ENCODE data around the gene HS6ST1. TPM values are rescaled to one million over a fixed set of nuclear protein-coding genes. Genes with fewer than 3 reads are reported as not detected.
A peak's percentile ranks its signal among the peaks of the same experiment; 100 is the strongest.

HS6ST1 gene
- polyA plus RNA-seq, 3 donors: 75.8 to 92.6 (median 78.8) TPM

DNA sequence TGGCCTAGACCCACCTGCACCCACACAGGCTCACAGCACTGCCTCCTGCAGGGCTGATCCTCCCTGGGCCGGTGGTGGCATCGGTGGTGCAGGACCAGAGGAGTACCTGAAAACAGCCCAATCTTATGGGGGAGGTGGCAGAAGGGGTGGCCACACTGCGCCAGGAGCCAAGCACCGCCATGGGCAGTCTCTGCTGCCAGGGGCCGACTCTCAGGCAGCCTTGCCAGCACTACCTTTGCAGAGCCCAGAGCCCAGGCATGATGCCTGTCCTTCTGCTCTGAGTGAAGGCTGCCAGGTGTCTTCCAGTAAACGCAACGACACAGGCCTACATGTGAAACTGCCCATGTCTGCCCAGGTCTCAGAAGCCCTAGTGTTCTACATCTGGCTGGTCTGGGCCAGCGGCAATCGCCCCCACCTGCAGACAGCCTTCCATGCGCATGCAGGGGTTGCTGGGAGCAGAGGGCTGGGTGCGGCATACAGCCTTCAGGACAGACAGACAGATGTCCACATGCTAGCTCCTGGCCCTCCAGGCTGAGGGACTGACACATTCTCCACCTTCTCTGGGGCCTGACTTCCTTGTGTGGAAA, 6.8 kb downstream of the HS6ST1 start:
- DNase-seq (ENCODE audit: low read depth in 3 of 3, low spot score in 2 of 3): no peak

DNA sequence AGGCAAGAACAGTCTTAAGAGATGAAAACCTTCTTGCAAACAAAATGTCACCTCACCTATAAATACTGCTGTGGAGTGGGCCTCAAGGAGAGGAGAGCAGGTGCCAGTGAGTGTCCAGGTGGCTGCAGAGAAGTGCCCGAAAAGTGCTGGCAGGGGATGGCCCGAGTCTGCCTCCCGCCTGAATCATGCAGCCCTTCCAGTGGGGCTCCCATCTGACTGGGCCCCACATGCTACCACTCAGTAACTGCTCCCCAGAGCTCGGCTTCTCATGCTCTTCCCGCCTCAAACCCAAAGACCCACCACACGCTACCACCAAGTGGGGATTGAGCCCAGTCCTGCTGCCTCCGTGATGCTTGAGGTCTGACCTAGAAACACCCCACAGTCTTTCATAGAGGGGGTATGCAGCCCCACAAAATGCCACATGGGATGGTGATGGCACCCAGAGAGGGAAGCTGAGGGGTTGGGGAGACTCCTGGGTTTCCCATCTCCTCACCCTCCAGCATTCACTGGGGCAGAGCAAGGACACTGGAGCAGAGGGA, 7.4 kb downstream of the HS6ST1 start:
- no peak for DNase-seq (ENCODE audit: low read depth in 3 of 3, low spot score in 2 of 3)

DNA sequence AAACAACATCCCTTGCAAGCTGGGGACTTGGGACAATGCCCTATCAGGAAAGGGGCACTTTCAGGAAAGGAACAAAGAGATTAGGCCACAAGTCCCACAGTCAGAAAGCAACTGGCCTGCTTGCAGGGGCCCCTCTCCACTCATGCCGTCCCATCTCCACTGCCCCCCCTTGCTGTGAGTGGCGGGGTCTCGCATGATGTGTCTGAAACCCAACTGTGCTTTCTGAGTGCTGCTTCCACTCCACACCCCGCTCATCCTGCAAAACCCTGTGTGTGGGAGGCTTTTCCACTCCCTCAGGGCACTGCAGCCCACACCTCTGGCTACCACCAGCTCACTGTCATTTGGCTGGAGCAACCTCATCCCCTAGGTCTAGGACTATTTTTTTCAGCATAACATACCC, 7.9 kb downstream of the HS6ST1 start:
- no peak for DNase-seq (ENCODE audit: low read depth in 3 of 3, low spot score in 2 of 3)

DNA sequence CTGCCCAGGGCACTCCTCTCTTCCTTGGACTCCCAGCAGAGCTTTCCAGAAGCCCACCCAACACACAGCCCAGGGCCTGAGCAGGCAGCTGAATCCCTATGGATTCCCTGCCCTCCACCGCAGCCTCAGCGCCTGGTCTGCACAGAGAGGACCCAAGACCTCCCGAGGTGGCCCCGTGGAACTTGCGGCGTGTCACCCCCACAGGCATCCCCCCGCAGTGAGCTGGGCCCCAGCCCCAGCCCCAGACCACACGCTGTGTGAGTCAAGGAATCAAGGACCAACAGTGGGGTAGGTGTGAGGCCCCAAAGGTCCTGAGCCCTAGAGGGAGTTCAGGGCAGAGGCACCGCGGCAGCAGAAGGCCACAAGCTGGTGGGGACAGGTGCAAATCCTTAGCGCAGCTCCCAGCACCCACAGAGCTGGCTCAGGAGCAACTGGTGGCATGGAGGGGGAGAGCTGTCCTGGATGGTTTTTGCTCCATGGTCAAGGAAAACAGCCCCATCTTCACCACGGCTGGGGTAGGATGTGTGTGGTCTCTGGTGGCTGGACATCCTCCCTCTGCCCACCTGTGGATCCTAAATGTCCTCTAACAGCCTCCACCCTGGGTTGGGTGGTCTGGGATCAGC, 8.5 kb downstream of the HS6ST1 start:
- DNase-seq (ENCODE audit: low read depth in 3 of 3, low spot score in 2 of 3): no peak

DNA sequence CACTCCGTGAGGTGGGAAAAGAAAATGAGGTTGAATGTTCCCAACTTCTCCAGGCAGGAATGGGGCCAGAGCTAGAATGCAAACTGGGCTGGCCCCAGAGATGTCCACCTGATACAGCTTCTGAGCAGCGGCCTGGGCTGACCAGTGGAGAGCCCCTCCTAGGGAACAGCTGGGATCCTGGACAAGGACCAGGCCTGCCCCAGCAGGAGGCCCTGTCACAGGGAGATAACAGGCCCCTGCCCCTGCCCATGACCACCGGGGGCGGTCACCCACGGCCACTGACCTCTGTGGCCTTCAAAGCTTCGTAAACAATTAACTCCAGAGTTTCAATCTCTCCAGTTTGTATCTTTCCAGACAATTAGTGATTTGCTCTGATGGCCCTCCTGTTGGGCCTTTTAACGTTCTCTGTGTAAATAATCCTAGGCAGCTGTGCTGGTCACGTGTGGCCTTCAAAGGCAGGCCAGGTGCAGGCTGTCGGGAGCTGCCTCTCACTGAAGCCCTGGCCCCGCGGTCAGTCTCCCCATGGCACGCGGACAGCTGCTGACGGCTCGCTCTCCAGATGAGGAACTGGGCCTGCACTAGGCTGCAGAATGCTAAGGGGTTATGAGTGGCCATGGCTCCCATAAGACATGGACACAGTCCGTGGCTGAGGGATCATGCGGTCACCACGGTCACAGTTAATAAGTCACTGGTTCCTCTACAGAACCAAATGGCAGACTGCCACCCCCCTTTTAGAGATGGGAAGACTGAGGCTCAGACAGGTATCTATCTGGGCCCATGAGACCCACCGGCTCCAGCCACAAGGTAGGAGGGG, 9.2 kb downstream of the HS6ST1 start:
- no peak for DNase-seq (ENCODE audit: low read depth in 3 of 3, low spot score in 2 of 3)

DNA sequence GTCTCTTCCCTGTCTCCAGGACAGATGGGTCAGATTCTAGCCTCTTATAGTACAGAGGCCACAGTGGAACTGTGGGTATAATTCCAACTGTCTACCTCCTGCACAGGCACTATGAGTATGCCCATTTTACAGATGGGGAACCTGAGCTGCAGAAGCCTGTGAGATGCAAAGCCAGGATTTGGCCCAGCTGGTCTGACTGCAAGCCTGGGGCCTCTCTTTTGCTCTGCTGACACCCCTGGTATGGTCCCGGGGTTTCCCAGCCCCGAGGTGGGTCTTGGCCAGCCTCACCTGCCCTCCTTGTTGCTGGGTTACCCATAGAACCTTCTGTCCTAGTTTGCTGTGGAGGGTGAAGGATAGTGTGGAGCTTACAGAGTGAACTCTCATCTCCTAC, 9.8 kb downstream of the HS6ST1 start:
- DNase-seq (ENCODE audit: low read depth in 3 of 3, low spot score in 2 of 3): no peak

DNA sequence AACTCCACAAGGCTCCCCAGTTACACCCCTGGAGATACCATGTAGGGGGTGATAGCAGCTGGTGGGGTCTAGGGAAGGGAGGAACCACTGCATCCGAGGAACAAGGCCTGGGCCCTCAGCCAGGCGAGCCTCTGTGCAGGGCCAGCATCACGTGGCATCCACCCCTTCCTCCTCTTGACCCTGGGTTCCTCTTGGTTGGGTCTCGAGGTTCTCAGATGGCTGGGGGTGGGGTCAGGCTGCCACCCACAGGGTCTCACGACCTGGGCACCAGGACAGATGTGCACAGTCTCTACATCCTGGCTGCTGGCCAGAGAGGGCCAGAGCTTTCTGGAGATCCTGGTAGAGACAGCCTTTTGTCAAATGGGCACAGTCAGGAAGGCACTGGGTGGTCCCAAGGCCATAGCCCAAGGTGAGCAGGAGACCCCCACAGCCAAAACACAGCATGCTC, 10.4 kb downstream of the HS6ST1 start:
- no peak for DNase-seq (ENCODE audit: low read depth in 3 of 3, low spot score in 2 of 3)

DNA sequence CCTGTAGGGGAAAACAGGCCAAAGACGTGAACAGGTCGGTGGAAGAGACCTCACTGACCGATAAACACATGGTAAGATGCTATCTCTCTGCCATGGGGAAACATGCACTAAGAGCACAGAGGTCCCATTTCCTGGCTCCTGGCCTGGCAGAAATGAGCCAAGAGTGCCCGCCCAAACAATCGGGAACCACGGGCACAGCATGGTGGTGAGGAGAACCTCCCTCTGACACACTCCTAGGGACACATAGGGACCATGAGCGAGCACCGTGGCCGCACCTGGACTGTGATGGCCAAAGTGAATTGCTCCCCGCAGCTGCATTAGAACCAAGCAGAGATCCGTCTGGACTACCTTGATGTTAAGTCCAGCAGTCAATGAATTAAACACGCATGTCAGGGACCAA, 11.1 kb downstream of the HS6ST1 start:
- no peak for DNase-seq (ENCODE audit: low read depth in 3 of 3, low spot score in 2 of 3)

DNA sequence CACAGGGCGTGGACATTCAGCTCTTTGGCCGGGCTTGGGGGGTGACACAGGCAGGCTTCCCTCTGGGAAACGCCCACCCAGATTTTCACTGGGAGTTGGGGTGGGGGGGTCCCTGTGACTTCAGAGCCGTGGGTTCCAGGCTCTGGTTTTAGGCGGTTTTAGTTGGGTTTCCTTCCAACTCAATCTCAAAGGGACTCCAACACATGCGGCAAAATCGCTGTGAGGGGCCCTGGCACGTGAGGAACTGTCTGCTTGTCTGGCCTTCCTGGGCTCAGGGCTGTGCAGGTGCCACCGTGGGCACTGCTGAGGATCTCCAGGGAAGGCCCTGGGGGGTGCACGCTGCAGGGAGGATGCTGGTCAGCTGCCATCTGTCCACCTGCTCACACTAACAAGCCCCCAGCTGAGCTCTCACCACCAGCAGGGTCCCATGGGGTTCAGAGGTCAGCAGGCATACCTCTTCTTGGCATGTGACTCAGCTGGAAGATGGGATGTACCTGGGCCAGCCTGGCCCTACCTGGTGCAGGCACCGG, 11.7 kb downstream of the HS6ST1 start:
- DNase-seq (ENCODE audit: low read depth in 3 of 3, low spot score in 2 of 3): no peak

DNA sequence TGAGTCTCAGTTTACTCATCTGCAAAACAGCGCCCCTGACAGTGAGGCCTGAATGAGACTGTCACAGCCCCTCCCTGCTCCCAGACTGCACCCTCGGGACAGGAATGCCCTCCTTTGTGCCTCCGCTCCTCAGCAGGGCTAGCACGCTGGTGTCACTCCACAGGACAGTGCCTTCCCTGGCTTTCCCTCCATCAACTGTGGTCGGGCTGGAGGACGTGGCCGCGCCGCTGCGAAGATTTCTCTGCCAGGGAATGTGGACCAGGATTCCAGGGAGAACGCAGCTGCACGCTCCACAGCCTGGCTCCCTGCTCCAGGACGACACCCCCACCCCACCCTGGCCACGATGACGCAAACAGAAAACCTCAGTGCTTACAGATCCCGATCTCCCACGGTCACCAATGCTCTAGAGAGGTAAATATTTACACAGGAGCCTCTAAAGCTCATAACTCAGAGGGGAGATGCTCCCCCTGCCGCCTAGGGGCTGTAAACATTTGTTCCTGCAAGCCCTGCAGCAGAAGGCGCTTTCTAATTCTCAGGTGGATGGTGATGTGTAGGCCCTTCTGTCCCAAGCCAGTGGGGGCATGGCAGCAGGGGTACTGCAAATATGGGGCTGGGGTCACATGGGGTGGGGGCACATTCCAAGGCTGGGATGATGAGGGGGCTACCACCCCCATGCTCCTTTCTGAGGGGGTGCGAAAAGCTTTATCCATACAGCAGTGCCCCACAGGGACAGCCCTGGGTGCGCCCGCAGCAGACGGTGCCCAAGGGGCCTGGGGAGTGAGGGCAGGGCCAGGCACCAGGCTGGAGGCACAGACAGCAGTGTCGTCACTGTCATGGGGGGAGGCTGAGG, 12.4 kb downstream of the HS6ST1 start:
- DNase-seq (ENCODE audit: low read depth in 3 of 3, low spot score in 2 of 3): no peak

DNA sequence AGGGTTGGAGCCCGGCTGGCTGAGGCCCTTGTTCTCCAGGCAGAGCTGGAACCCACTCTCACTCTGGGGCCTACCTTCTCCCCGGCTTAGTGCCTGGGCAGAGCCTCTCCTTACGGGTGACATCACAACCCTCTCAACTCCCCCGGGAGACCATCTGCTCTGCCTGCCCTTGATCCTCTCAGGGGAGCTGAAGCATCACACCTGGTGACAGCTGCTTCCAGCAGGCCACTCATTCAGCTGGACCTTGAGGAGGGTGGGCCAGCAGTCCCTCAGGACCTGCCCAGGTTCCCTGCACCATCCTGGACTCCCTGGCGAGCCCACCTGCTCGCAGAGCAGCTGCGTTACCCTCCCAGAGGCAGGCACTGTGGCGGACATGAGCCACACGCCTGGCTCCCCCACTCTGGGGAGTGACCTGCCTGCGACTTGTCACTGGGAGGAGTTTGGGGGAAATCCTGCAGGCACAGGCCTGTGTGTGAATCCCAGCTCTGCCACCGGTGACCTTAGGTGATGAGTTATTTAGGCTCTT, 13.1 kb downstream of the HS6ST1 start:
- no peak for DNase-seq (ENCODE audit: low read depth in 3 of 3, low spot score in 2 of 3)

DNA sequence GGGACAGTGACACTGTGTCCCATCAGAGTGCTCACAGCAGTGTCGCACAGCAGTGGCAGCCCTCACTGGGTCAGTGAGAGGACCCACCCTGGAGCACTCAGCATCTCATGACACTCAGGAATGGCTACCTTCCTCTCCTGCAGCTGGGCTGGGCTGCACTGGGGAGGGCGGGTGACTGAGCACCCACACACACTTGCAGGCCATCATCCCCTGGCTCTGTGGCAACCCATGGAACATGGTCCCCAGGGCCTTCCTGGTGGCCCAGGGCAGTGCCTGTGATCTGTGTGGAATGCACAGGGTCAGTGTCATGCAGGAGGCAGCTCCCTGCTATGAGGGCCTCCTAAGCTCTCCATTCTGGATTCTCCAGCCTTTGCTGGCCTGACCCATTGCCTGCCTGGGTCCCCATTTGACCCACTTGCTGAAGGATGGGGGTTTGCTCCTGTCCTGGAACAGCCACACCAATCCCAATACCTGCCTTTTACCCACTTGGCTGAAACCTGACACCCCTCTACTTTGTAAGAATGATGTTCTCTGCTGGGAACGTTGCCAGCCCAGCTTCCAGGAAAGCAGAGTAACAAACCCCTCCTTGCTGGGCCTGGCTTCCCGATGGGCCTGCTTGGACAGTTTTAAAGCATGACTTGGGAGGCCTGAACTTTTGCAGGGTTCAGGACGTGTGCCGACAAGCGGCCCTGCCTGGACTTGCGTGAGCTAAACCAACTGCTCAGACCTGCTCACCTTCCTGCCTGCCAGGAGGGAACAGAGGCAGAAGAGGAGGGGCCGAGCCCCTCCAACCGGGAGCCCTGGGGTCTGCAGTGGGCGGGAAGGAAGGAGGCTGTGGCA, 13.7 kb downstream of the HS6ST1 start:
- DNase-seq (ENCODE audit: low read depth in 3 of 3, low spot score in 2 of 3): peak; percentile 62 to 89 (median 80)

DNA sequence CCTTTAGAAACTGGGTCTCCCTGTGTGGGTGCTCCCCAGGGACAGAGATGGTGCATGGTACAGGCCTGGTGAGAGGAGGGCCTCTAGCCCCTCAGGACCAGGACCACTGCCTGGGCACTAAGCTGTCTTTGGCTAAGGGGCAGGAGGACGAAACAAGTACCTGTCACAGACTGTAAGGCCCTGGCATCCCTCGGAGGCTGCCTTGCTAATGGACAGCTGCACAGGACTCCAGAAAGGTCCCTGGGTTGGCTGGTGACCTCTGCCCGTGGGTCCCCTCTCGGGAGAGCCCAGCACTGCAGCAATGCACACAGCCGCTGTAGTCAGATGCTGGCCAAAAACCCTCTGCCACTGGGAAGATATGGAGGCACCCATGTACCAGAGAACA, 14.3 kb downstream of the HS6ST1 start:
- DNase-seq (ENCODE audit: low read depth in 3 of 3, low spot score in 2 of 3): no peak

DNA sequence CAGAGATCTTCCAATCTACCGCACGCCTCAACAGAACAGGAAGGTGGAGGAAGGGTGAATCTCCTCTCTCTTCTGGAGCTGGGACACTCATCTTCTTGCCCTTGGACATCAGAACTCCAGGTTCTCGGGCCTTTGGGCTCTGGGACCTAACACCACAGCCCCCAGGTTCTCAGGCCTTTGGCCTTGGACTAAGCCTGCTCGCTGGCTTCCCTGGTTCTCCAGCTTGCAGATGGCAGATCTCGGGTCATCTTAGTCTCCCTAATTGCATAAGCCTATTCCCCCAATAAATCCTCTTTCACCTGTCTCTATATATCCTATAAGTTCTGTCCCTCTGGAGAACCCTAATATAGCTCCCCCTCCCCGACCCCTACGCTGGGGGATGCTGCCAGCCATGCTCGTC, 14.8 kb downstream of the HS6ST1 start:
- no peak for DNase-seq (ENCODE audit: low read depth in 3 of 3, low spot score in 2 of 3)

DNA sequence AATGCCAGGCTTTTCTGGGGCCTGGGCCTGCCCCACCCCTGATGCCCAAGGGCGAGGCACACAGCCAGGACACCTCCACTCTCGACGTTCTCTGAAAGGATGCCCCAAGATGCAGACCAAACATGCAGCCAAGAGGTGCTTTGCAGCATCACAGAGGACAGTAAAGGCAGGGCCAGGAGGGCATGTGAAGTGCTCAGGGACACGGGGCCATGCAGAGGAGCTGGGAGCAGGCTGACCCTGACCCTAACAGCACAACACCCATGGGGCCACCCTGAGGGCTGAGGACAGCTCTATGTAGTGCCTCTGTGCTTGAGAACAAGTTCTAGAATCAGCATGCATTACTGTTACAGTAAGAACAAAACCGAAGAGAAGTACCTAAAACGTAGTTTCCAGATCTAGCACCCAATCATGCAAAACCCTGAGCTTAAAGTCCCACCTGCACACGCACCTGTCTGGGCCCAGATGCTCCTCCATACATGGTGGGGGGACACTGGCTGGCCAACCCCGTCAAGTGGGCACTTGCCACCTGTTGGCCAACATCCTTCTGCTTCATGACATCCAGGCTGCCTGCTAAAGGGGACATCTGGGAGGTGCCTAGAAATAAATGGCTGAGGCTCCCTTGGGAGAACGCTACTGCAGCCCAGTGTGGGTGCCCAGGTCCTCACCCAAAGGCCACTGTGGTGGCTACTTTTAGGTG, 15.4 kb downstream of the HS6ST1 start:
- no peak for DNase-seq (ENCODE audit: low read depth in 3 of 3, low spot score in 2 of 3)

DNA sequence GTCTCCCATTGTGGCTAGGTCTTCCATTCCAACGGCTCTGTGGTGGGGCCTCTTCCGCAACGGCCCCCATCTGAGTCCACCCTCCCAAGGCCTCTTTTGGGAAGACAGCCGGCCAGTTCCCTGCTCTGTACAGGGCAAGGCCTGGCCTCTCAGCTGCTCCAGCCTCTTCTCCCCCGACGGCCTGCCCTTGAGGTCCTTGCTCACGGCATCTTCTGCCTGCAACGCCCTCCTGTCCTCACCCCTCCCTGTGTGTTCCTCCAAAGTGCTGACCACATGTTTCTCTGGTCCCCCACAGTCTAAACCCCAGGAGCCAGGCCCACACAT, 16.0 kb downstream of the HS6ST1 start:
- DNase-seq (ENCODE audit: low read depth in 3 of 3, low spot score in 2 of 3): no peak

DNA sequence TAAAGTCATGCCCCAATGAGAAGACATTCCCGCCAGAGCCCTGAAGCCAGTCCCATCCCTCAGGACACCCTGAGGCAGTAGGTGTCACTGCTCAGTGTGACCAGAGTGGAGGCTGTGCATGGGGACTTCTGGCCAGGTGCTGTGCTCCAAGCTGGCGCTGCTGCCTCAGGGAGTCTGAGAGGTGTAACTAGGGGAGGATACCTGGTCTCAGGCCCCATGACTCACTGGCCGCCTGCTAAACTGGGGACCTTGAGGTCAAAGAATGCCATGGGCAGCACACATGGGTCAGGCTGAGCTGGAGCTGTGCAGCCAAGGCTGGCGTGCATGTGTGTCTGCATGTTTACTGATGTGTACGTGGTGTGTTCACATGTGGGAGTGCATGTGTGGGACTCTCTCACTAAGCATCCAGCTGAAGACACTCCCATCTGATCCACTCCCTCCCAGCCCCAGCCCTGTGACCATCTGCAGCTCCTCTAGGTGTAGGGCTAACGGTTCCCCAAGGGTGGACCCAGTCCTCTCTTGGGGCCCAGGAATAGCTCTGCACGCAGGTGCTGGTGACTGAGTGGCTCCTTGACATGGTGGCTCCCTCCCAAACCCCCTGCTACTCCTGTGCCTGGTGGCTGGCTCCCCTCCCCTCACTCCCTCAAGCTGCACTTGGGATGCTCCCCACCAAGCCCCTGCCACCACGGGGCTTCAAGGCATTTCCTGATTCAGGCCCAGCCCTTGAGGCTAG, 16.5 kb downstream of the HS6ST1 start:
- no peak for DNase-seq (ENCODE audit: low read depth in 3 of 3, low spot score in 2 of 3)

DNA sequence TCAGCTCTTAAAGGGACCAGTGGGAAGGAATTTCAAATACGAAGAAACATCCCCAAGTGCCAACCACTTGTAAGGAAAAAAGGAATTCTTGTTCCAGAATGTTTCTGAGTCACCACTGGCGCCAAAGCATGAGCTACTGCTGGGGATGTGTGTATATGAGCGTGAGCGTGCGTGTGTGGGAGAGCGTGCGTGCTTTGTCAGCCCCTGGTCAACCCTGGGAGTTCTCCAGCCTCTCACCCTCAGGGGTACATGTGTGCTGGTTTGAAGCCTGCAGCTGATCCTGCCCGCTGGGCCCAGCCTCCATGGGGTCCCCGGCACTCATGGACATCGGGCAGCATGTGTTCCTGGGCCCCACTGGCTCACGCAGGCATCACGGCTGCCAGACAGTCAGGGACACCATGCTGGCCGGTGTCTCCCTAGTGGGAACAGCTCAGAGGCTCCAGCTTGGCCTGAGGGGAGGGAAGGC, 17.1 kb downstream of the HS6ST1 start:
- no peak for DNase-seq (ENCODE audit: low read depth in 3 of 3, low spot score in 2 of 3)
